IMR-90 (cell line): Measurements from ENCODE around the gene ENOX2. TPM values are rescaled to one million over a fixed set of nuclear protein-coding genes. Genes with fewer than 3 reads are reported as not detected.

Experiments
- ATAC-seq: fragments of 200-7000 bp; cut with Tn5 transposase; 2 replicates; pipeline ENCODE4 v1.9.1; 2020; ENCODE audit warnings: low read depth, mild to moderate bottlenecking, moderate library complexity
- BruUV-seq: library from RNA; stranded (reverse); fragments of 400-500 nt; replicated peaks from 2 replicates; lab custom pipeline; 2021; lab: Mats Ljungman, UMichigan
- CTCF ChIA-PET: fragments of 300-600 bp; formaldehyde crosslinking; extraction: SDS; loops from one replicate; lab custom pipeline; 2021; ENCODE audit warnings: antibody characterized with exemption; lab: Yijun Ruan, JAX
- POLR2A ChIA-PET: fragments of 300-600 bp; sonication (Branson Sonifier 250); formaldehyde crosslinking; loops from one replicate; lab custom pipeline; 2022; ENCODE audit warnings: antibody characterized with exemption; ENCODE audit not compliant: unreplicated experiment; lab: Charles Lee
- DNase-seq: peaks from one replicate; pipeline ENCODE4 v3.0.0; 2013
- H2AFZ ChIP-seq: replicated peaks from 2 replicates; pipeline ENCODE3; 2013; ENCODE audit warnings: low read length, mild to moderate bottlenecking; ENCODE audit not compliant: poor library complexity
- H2AK5ac ChIP-seq: 2 replicates; pipeline ENCODE4 v1.6.1; 2013; ENCODE audit warnings: low read depth, low read length, inconsistent platforms
- H2AK9ac ChIP-seq: replicated peaks from 2 replicates; pipeline ENCODE3; 2013; ENCODE audit warnings: mild to moderate bottlenecking, low read depth, low read length, moderate library complexity; ENCODE audit not compliant: poor library complexity
- H2BK120ac ChIP-seq: 2 replicates; pipeline ENCODE4 v1.6.1; 2013; ENCODE audit warnings: low read depth, low read length, inconsistent platforms
- H2BK15ac ChIP-seq: 3 replicates; pipeline ENCODE4 v1.6.1; 2013; ENCODE audit warnings: low read depth, low read length, inconsistent platforms
- H2BK20ac ChIP-seq: 2 replicates; pipeline ENCODE4 v1.6.1; 2013; ENCODE audit warnings: low read depth, mild to moderate bottlenecking, inconsistent platforms, low read length, moderate library complexity
- H2BK5ac ChIP-seq: 2 replicates; pipeline ENCODE4 v1.6.1; 2013; ENCODE audit warnings: mild to moderate bottlenecking, low read depth, low read length, inconsistent platforms; ENCODE audit not compliant: poor library complexity, severe bottlenecking
- H3K14ac ChIP-seq: replicated peaks from 2 replicates; pipeline ENCODE4 v1.6.1; 2013; ENCODE audit warnings: low read depth, low read length, inconsistent platforms
- H3K18ac ChIP-seq: 2 replicates; pipeline ENCODE4 v1.6.1; 2013; ENCODE audit warnings: low read depth, low read length, control low read depth
- H3K23ac ChIP-seq: 2 replicates; pipeline ENCODE4 v1.6.1; 2013; ENCODE audit warnings: low read depth, low read length, inconsistent platforms
- H3K27ac ChIP-seq: 2 replicates; pipeline ENCODE4 v1.5.1; 2013; ENCODE audit warnings: mild to moderate bottlenecking, control low read depth, low read length; ENCODE audit not compliant: insufficient read depth
- H3K27me3 ChIP-seq: 2 replicates; pipeline ENCODE4 v1.6.1; 2013; ENCODE audit warnings: low read length; ENCODE audit not compliant: control insufficient read depth, insufficient read depth
- H3K36me3 ChIP-seq: 2 replicates; pipeline ENCODE4 v1.6.1; 2013; ENCODE audit warnings: low read length, mixed read lengths; ENCODE audit not compliant: control insufficient read depth, insufficient read depth
- H3K4ac ChIP-seq: 2 replicates; pipeline ENCODE4 v1.6.1; 2013; ENCODE audit warnings: low read depth, low read length, inconsistent platforms
- H3K4me1 ChIP-seq: 2 replicates; pipeline ENCODE4 v1.6.1; 2013; ENCODE audit warnings: low read length, mixed read lengths; ENCODE audit not compliant: control insufficient read depth, insufficient read depth
- H3K4me2 ChIP-seq: 2 replicates; pipeline ENCODE4 v1.6.1; 2013; ENCODE audit warnings: low read depth, mild to moderate bottlenecking, control low read depth, low read length, moderate library complexity
- H3K4me3 ChIP-seq: 2 replicates; pipeline ENCODE4 v1.5.1; 2013; ENCODE audit warnings: low read depth, mild to moderate bottlenecking, control low read depth, low read length, moderate library complexity; ENCODE audit not compliant: insufficient read depth
- H3K56ac ChIP-seq: 2 replicates; pipeline ENCODE4 v1.6.1; 2013; ENCODE audit warnings: low read length, inconsistent platforms; ENCODE audit not compliant: insufficient read depth; ENCODE audit errors: extremely low read depth
- H3K79me1 ChIP-seq, 2 experiments: 2 replicates each; pipeline ENCODE4 v1.6.1; 2013; ENCODE audit warnings: low read length in 2 of 2, inconsistent platforms in 1 of 2, low read depth in 1 of 2
- H3K9ac ChIP-seq: 2 replicates; pipeline ENCODE4 v1.6.1; 2013; ENCODE audit warnings: low read depth, low read length, control low read depth
- H3K9me1 ChIP-seq: 2 replicates; pipeline ENCODE4 v1.6.1; 2013; ENCODE audit warnings: low read length, inconsistent platforms; ENCODE audit not compliant: insufficient read depth
- H3K9me3 ChIP-seq: 2 replicates; pipeline ENCODE4 v1.6.1; 2013; ENCODE audit warnings: low read length; ENCODE audit not compliant: control insufficient read depth, insufficient read depth
- H4K20me1 ChIP-seq: 2 replicates; pipeline ENCODE4 v1.6.1; 2013; ENCODE audit warnings: low read length, inconsistent platforms; ENCODE audit not compliant: insufficient read depth
- H4K5ac ChIP-seq: 2 replicates; pipeline ENCODE4 v1.6.1; 2013; ENCODE audit warnings: mild to moderate bottlenecking, low read depth, low read length, control low read depth
- H4K8ac ChIP-seq, 2 experiments: 2 replicates each; pipeline ENCODE4 v1.6.1; 2013; ENCODE audit warnings: low read depth in 2 of 2, low read length in 2 of 2, control low read depth in 1 of 2, inconsistent platforms in 1 of 2
- H4K91ac ChIP-seq: 2 replicates; pipeline ENCODE4 v1.6.1; 2013; ENCODE audit warnings: low read depth, low read length, inconsistent platforms; ENCODE audit not compliant: insufficient read depth
- FOS ChIP-seq: fragments of 150-350 bp; IDR thresholded peaks from 2 replicates; pipeline ENCODE4 v1.6.1; 2016; ENCODE audit warnings: low read depth, low read length
- NFE2L2 ChIP-seq: fragments of 150-350 bp; IDR thresholded peaks from 2 replicates; pipeline ENCODE4 v1.6.1; 2016; ENCODE audit warnings: low read depth, mild to moderate bottlenecking, low read length
- RAD21 ChIP-seq: IDR thresholded peaks from 2 replicates; pipeline ENCODE4 v1.6.1; 2012; ENCODE audit warnings: low read length, improper control_type of control experiment
- WGBS, 2 experiments: methylation state at CpG; one replicate each; pipeline versions ENCODE4 v1.1.5 to v1.1.7; 2013; ENCODE audit warnings: missing lambda C conversion rate in 2 of 2; ENCODE audit not compliant: insufficient read length in 1 of 2; ENCODE audit errors: extremely low coverage in 2 of 2; 5-methylcytosine and 5-hydroxymethylcytosine counted together
- dilution Hi-C: fragments of 300-500 bp; cut with HindIII; formaldehyde crosslinking; loops from one replicate; pipeline ENCODE4 v1.14.3; 2018; ENCODE audit warnings: low sequenced_read_pairs; ENCODE audit not compliant: unreplicated experiment
- in situ Hi-C: fragments of 300-500 bp; cut with MboI; formaldehyde crosslinking; loops from 3 replicates; pipeline ENCODE4 v1.14.3; 2019; ENCODE audit warnings: low sequenced_read_pairs, inconsistent platforms, mixed read lengths
- intact Hi-C: fragments of 100-400 bp; cut with micrococcal nuclease; formaldehyde crosslinking; loops from 2 replicates; pipeline ENCODE4 v1.10.0; 2022
- polyA plus RNA-seq, 3 experiments: library from polyadenylated mRNA; depleted of rRNA; stranded (reverse); fragments of >200 nt; gene quantifications; 2 replicates each; pipeline ENCODE4 v1.2.3, GENCODE V29; 2012; ENCODE audit warnings: low replicate concordance in 1 of 3
- total RNA-seq: library from RNA; depleted of rRNA; stranded (reverse); fragments of >200 nt; gene quantifications from 2 replicates; pipeline ENCODE4 v1.2.3, GENCODE V29; 2012

Gene ENOX2
- total and polyA plus RNA-seq, 2 of the 4 experiments (the other 2 are of a cell fraction): 6.3 to 11.8 TPM

DNA sequence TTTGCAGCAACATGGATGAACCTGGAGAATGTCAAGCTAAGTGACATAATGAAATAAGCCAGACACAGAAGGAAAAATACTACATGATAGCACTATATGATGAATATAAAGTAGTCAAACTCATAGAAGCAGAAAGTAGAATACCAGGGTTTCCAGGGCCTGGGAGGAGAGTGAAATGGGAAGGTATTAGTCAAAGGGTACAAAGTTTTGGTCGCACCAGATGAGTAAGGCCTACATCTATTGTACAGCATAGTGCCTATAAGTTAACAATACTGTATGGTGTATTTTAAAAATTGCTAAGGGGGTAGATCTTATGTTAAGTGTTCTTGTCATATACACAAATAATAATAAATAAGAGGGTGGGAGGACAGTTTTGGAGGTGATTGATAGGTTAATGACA lies 41.5 kb downstream of the ENOX2 start:
- H2AFZ ChIP-seq: no peak overlapping the region
- ATAC-seq (no peak), DNase-seq (no peak)
- no CpG with 5 or more reads among the region's 1 CpG for WGBS, 2 experiments
- no peak overlapping the region for H3K4ac ChIP-seq
- H2BK15ac ChIP-seq: no peak overlapping the region
- no peak overlapping the region for H3K9ac ChIP-seq
- H3K4me3 ChIP-seq: no peak overlapping the region
- POLR2A ChIA-PET: no interaction called here
- H3K14ac ChIP-seq: no peak overlapping the region
- TF ChIP-seq FOS (no peak), NFE2L2 (no peak), RAD21 (no peak)
- no peaks in the 10 kb centered on the region for H4K20me1 ChIP-seq
- intact Hi-C loops (no loop called here), dilution Hi-C loops (no loop called here), in situ Hi-C loops (no loop called here)
- H3K27ac ChIP-seq: no peak overlapping the region
- H3K79me1 ChIP-seq: no peaks in the 10 kb centered on the region
- H3K9me1 ChIP-seq: no peaks in the 10 kb centered on the region
- no peak overlapping the region for H2BK20ac ChIP-seq
- no peak overlapping the region for H4K8ac ChIP-seq
- H3K4me1 ChIP-seq: no peaks in the 10 kb centered on the region
- no peak overlapping the region for H2AK9ac ChIP-seq
- H3K36me3 ChIP-seq: no peaks in the 10 kb centered on the region
- H3K18ac ChIP-seq: no peak overlapping the region
- H4K91ac ChIP-seq: no peak overlapping the region
- H2BK5ac ChIP-seq: no peak overlapping the region
- no TSS peak for BruUV-seq
- no peak overlapping the region for H3K4me2 ChIP-seq
- H4K5ac ChIP-seq: no peak overlapping the region
- H3K27me3 ChIP-seq: no peaks in the 10 kb centered on the region
- H2BK120ac ChIP-seq: no peak overlapping the region
- H3K56ac ChIP-seq: no peak overlapping the region
- no peak overlapping the region for H3K23ac ChIP-seq
- no peaks in the 10 kb centered on the region for H3K9me3 ChIP-seq
- no peak overlapping the region for H2AK5ac ChIP-seq
- CTCF ChIA-PET: no interaction called here
